Measurements from ENCODE around the gene ZSCAN12.

Gene ZSCAN12

GRCh38 chr6:28353981-28354676 is 45.4 kb downstream of the ZSCAN12 start:
- DNase-seq (ENCODE audit: low read depth in 2 of 2), result no peak

GRCh38 chr6:28353356-28353755 is 46.2 kb downstream of the ZSCAN12 start:
- DNase-seq (ENCODE audit: low read depth in 2 of 2), result no peak

- no peak for DNase-seq (ENCODE audit: low read depth in 2 of 2)
These were observed 48.0 kb downstream of the ZSCAN12 start for GRCh38 chr6:28351493-28351925.

GRCh38 chr6:28351087-28351486 is 48.5 kb downstream of the ZSCAN12 start:
- DNase-seq (ENCODE audit: low read depth in 2 of 2), result no peak

GRCh38 chr6:28349892-28350737 is 49.4 kb downstream of the ZSCAN12 start, which contains the start of gene ZKSCAN3:
Gene ZKSCAN3 (plus strand): TSS chr6:28349947. CDS start chr6:28359587, 9,640 bp downstream.
- peak; percentile 70 to 78 for DNase-seq (ENCODE audit: low read depth in 2 of 2)

GRCh38 chr6:28349344-28349891 is 50.1 kb downstream of the ZSCAN12 start:
- DNase-seq (ENCODE audit: low read depth in 2 of 2), result no peak

- no peak for DNase-seq (ENCODE audit: low read depth in 2 of 2)
These were observed 52.4 kb downstream of the ZSCAN12 start for GRCh38 chr6:28347119-28347518.

GRCh38 chr6:28345201-28345600 is 54.3 kb downstream of the ZSCAN12 start:
- no peak for DNase-seq (ENCODE audit: low read depth in 2 of 2)

- no peak for DNase-seq (ENCODE audit: low read depth in 2 of 2)
These were observed 55.5 kb downstream of the ZSCAN12 start for GRCh38 chr6:28343898-28344677.

GRCh38 chr6:28340310-28341095 is 59.0 kb downstream of the ZSCAN12 start:
- DNase-seq (ENCODE audit: low read depth in 2 of 2), result no peak

- no peak for DNase-seq (ENCODE audit: low read depth in 2 of 2)
These were observed 62.4 kb downstream of the ZSCAN12 start for GRCh38 chr6:28337121-28337520.

- DNase-seq (ENCODE audit: low read depth in 2 of 2), result no peak
These were observed 63.0 kb downstream of the ZSCAN12 start for GRCh38 chr6:28336284-28337120.

GRCh38 chr6:28335564-28336283 is 63.8 kb downstream of the ZSCAN12 start, which contains the start of gene ZSCAN31:
Gene ZSCAN31 (minus strand): TSS chr6:28336148. CDS start chr6:28329683, 6,465 bp downstream.
- DNase-seq (ENCODE audit: low read depth in 2 of 2), result peak; percentile 63 to 81

GRCh38 chr6:28335040-28335563 is 64.4 kb downstream of the ZSCAN12 start:
- no peak for DNase-seq (ENCODE audit: low read depth in 2 of 2)

- DNase-seq (ENCODE audit: low read depth in 2 of 2), result no peak
These were observed 65.1 kb downstream of the ZSCAN12 start for GRCh38 chr6:28334286-28335039.

GRCh38 chr6:28333599-28334018 is 65.9 kb downstream of the ZSCAN12 start:
- no peak for DNase-seq (ENCODE audit: low read depth in 2 of 2)

GRCh38 chr6:28333047-28333446 is 66.5 kb downstream of the ZSCAN12 start:
- DNase-seq (ENCODE audit: low read depth in 2 of 2), result no peak

GRCh38 chr6:28330041-28330440 is 69.5 kb downstream of the ZSCAN12 start:
- DNase-seq (ENCODE audit: low read depth in 2 of 2), result no peak

Measured in activated CD8-positive, alpha-beta memory T cell treated with anti-CD3 and anti-CD28 coated beads for 4 hours (primary cell).